ENCODE measurements around the gene LNX1. TPM values are rescaled to one million over a fixed set of nuclear protein-coding genes. Genes with fewer than 3 reads are reported as not detected.

LNX1 gene
- polyA plus RNA-seq, 2 of the 4 experiments (the other 2 are of a cell fraction) = 0.04 to 0.14 TPM

DNA sequence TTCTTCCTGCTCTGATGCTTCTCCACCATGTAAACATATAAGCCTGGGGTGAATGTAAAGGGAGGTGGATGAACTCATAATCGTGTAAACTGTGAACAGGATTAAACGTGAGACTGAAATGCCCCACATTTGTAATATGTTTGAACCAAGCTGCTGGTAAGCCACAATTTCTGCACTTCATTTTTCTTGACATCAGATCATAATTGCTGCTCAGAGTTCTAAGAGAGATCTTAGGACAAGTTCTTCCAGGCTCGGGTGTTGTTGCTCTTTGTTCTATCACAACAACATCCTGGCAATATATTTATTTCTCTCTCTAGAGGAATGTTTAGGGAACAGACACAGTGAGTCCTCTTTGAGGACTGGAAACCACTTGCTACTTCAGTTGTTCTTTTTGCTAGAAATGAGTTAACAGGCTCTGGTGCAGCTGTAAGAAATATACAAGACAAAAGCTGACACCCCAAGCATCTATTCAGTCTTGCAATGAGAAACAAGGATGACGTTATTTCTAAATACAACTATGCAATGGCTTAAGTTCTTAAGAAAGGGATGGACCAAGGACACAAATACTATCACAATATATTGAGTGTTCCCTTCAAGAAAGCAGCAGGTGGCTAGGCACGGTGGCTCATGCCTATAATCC lies 59.6 kb downstream of the LNX1 start (continued):
- TF ChIP-seq BCL3 (IDR thresholded peaks at IDR 0.05) = no peak
- TF ChIP-seq CEBPB (IDR thresholded peaks at IDR 0.05) = no peak
- no peak for TF ChIP-seq ZFP36 (IDR thresholded peaks at IDR 0.05; ENCODE audit: borderline replicate concordance, partially characterized antibody)
- no peak for TF ChIP-seq ZC3H11A (IDR thresholded peaks at IDR 0.05)
- no peak for TF ChIP-seq MAFK (IDR thresholded peaks at IDR 0.05; ENCODE audit: partially characterized antibody)
- no peak for TF ChIP-seq ZNF302 (CRISPR knock-in tag; IDR thresholded peaks at IDR 0.05)
- TF ChIP-seq NR3C1 (IDR thresholded peaks at IDR 0.05) = no peak
- TF ChIP-seq TP53 (CRISPR knock-in tag; IDR thresholded peaks at IDR 0.05) = no peak
- no peak for TF ChIP-seq PBX3 (IDR thresholded peaks at IDR 0.05)
- no peak for TF ChIP-seq REST (IDR thresholded peaks at IDR 0.05)

- DNase-seq (ENCODE audit: low read depth in 1 of 2, low spot score in 1 of 2) = no peak
- no peak for FAIRE-seq
- Histone ChIP-seq H3K4me1 (no peaks in the 10 kb centered on the region), H3K27ac (no peak overlapping the region), H3K4me3 (no peak overlapping the region), H3K4me2 (no peak overlapping the region), H3K9me3 (no peaks in the 10 kb centered on the region)
- POLR2A ChIA-PET = no interaction called here
- no peak for TF ChIP-seq NFE2L2 (conservative IDR thresholded peaks at IDR 0.05; ENCODE audit: low read length)
- no peak for TF ChIP-seq RARB (CRISPR knock-in tag; IDR thresholded peaks at IDR 0.05)
- TF ChIP-seq REST (IDR thresholded peaks at IDR 0.05) = no peak
- whole genome bisulfite sequencing (ENCODE audit: missing lambda C conversion rate) = 54% methylated on average over 3 of the region's 3 CpGs
- ATAC-seq = no peak
- CTCF ChIA-PET = no interaction called here
These were observed 62.3 kb downstream of the LNX1 start for GRCh38 chr4:53529025-53529424.

GRCh38 chr4:53527930-53528329 lies 63.4 kb downstream of the LNX1 start:
- no peak overlapping the region for H3K4me3 ChIP-seq
- H3K4me1 ChIP-seq = no peaks in the 10 kb centered on the region
- 78% methylated on average over 4 of the region's 4 CpGs for WGBS (ENCODE audit: missing lambda C conversion rate)
- ChIA-PET POLR2A (no interaction called here), CTCF (no interaction called here)
- H3K4me2 ChIP-seq = no peak overlapping the region
- no peak for ATAC-seq
- no peaks in the 10 kb centered on the region for H3K9me3 ChIP-seq
- DNase-seq (ENCODE audit: low read depth in 1 of 2, low spot score in 1 of 2) = no peak
- H3K27ac ChIP-seq = no peak overlapping the region
- no peak for FAIRE-seq
- TF ChIP-seq NR3C1 (IDR thresholded peaks at IDR 0.05) = no peak
- TF ChIP-seq MAFK (IDR thresholded peaks at IDR 0.05; ENCODE audit: partially characterized antibody) = peak; percentile 61
